ENCODE data around the gene RELN.

DNA sequence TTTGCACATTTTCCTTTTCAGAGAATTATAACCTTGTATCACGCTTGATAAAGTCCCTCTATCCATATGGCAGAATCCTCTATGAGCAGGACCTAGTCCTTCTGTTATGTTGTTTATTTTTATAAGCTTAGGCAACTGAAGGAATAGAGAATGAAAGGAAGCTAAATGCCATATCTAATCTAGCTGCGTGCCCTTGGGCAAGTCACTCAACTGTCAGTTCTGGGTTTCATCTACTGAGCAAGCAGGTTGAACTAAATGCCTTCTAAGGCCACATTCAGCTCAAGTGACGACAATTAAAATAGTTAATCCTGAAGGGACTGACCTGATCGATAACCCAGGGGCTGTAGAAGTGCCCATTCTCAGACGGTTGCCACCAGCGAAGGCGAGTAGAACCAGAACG is 449.6 kb downstream of the RELN start:
- no peak for TF ChIP-seq POLR2A (IDR thresholded peaks at IDR 0.05)
- TF ChIP-seq, protein P1, sequence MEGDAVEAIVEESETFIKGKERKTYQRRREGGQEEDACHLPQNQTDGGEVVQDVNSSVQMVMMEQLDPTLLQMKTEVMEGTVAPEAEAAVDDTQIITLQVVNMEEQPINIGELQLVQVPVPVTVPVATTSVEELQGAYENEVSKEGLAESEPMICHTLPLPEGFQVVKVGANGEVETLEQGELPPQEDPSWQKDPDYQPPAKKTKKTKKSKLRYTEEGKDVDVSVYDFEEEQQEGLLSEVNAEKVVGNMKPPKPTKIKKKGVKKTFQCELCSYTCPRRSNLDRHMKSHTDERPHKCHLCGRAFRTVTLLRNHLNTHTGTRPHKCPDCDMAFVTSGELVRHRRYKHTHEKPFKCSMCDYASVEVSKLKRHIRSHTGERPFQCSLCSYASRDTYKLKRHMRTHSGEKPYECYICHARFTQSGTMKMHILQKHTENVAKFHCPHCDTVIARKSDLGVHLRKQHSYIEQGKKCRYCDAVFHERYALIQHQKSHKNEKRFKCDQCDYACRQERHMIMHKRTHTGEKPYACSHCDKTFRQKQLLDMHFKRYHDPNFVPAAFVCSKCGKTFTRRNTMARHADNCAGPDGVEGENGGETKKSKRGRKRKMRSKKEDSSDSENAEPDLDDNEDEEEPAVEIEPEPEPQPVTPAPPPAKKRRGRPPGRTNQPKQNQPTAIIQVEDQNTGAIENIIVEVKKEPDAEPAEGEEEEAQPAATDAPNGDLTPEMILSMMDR (IDR thresholded peaks at IDR 0.05), result no peak

All from heart left ventricle (tissue), 13 donors.